C4-2B (cell line): Measurements from ENCODE around the gene RHBDF2.

ENCODE experiments used
- ZFX ChIP-seq: fragments of 450-650 bp; IDR thresholded peaks from 2 replicates; pipeline ENCODE4 v1.6.1; 2017
- TF ChIP-seq, protein P1 (sequence below): fragments of 450-650 bp; conservative IDR thresholded peaks from 2 replicates; pipeline ENCODE4 v1.5.1; 2017; ENCODE audit warnings: mild to moderate bottlenecking

DNA sequence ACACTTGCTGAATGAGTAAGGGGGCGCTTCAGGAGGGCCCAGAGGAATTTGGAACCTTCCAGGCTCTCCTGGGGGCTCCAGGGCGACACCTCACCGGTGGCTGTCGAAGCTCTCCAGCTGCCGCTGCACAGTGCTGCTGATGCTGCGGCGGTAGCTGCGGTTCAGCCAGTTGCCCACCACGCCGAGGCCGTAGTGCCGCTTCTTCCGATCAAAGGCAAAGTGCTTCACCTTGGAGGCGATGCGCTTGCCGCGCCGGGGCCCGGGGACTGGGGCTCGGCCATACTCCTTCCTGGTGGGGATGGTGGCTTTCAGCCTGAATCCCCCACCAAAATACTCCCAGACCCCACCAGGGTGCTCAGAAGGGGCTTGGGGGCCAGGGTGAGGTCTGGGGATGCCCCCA, 24.5 kb downstream of the RHBDF2 start:
- TF ChIP-seq, protein P1, sequence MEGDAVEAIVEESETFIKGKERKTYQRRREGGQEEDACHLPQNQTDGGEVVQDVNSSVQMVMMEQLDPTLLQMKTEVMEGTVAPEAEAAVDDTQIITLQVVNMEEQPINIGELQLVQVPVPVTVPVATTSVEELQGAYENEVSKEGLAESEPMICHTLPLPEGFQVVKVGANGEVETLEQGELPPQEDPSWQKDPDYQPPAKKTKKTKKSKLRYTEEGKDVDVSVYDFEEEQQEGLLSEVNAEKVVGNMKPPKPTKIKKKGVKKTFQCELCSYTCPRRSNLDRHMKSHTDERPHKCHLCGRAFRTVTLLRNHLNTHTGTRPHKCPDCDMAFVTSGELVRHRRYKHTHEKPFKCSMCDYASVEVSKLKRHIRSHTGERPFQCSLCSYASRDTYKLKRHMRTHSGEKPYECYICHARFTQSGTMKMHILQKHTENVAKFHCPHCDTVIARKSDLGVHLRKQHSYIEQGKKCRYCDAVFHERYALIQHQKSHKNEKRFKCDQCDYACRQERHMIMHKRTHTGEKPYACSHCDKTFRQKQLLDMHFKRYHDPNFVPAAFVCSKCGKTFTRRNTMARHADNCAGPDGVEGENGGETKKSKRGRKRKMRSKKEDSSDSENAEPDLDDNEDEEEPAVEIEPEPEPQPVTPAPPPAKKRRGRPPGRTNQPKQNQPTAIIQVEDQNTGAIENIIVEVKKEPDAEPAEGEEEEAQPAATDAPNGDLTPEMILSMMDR, result no peak
- no peak for TF ChIP-seq ZFX
